NCI-H82 (cell line): ENCODE measurements around the gene ZFP36L2.
"Not testable (repeated sequence)": the region's sequence is repeated elsewhere in the genome, so short reads cannot be mapped to it uniquely, and the experiment has no call there.

ENCODE experiments used
- DNase-seq: peaks from one replicate; lab custom pipeline; 2025; lab: John Stamatoyannopoulos, UW

ZFP36L2 gene

GRCh38 chr2:43207553-43208300 is 18.7 kb downstream of the ZFP36L2 start:
- no peak for DNase-seq

- DNase-seq, result no peak
Measured at GRCh38 chr2:43206602-43207001, 19.8 kb downstream of the ZFP36L2 start.

GRCh38 chr2:43203373-43203772 is 23.0 kb downstream of the ZFP36L2 start:
- peak; percentile 95 for DNase-seq

- no peak for DNase-seq
Measured at GRCh38 chr2:43202289-43202688, 24.1 kb downstream of the ZFP36L2 start.

- DNase-seq, result no peak
Measured at GRCh38 chr2:43201497-43201896, 24.9 kb downstream of the ZFP36L2 start.

GRCh38 chr2:43201016-43201415 is 25.4 kb downstream of the ZFP36L2 start:
- DNase-seq, result no peak

GRCh38 chr2:43199492-43200488 is 26.6 kb downstream of the ZFP36L2 start:
- DNase-seq, result no peak

- no peak for DNase-seq
Measured at GRCh38 chr2:43198263-43198662, 28.1 kb downstream of the ZFP36L2 start.

- DNase-seq, result no peak
Measured at GRCh38 chr2:43197588-43197896, 28.9 kb downstream of the ZFP36L2 start.

- no peak for DNase-seq
Measured at GRCh38 chr2:43196768-43197587, 29.4 kb downstream of the ZFP36L2 start.

- peak; percentile 33 for DNase-seq
Measured at GRCh38 chr2:43194121-43194869, 32.1 kb downstream of the ZFP36L2 start.

GRCh38 chr2:43193652-43194120 is 32.7 kb downstream of the ZFP36L2 start:
- DNase-seq, result no peak

- DNase-seq, result no peak
Measured at GRCh38 chr2:43192744-43193651, 33.4 kb downstream of the ZFP36L2 start.

- peak; percentile 34 for DNase-seq
Measured at GRCh38 chr2:43191947-43192516, 34.4 kb downstream of the ZFP36L2 start.

GRCh38 chr2:43190311-43191052 is 35.9 kb downstream of the ZFP36L2 start:
- DNase-seq, result no peak

- DNase-seq, result not testable (repeated sequence)
Measured at GRCh38 chr2:43189861-43190260, 36.5 kb downstream of the ZFP36L2 start.

- DNase-seq, result no peak
Measured at GRCh38 chr2:43188561-43189386, 37.6 kb downstream of the ZFP36L2 start.

- DNase-seq, result no peak
Measured at GRCh38 chr2:43186679-43187374, 39.6 kb downstream of the ZFP36L2 start.
